Neuronal stem cell (in vitro differentiated cells): ENCODE results near the gene PLCE1.
"Not testable (repeated sequence)": the region's sequence is repeated elsewhere in the genome, so short reads cannot be mapped to it uniquely, and the experiment has no call there.

ENCODE experiments used
- DNase-seq: peaks from one replicate; pipeline ENCODE4 v3.0.0-alpha.2; 2013; ENCODE audit warnings: low spot score
- H2AFZ ChIP-seq: one replicate; pipeline ENCODE4 v1.6.1; 2013; ENCODE audit warnings: mild to moderate bottlenecking, low read length, inconsistent platforms
- H2AK5ac ChIP-seq: 2 replicates; pipeline ENCODE4 v1.6.1; 2013; ENCODE audit warnings: low read depth, mild to moderate bottlenecking, inconsistent platforms, low read length, moderate library complexity, mixed read lengths
- H2BK120ac ChIP-seq: 2 replicates; pipeline ENCODE4 v1.6.1; 2013; ENCODE audit warnings: low read depth, mild to moderate bottlenecking, inconsistent platforms, low read length, moderate library complexity, mixed read lengths
- H2BK12ac ChIP-seq: one replicate; pipeline ENCODE4 v1.6.1; 2013; ENCODE audit warnings: low read length, inconsistent platforms
- H2BK15ac ChIP-seq: 2 replicates; pipeline ENCODE4 v1.6.1; 2013; ENCODE audit warnings: mild to moderate bottlenecking, low read length, inconsistent platforms, mixed read lengths
- H2BK5ac ChIP-seq: one replicate; pipeline ENCODE4 v1.6.1; 2013; ENCODE audit warnings: inconsistent platforms, mild to moderate bottlenecking, low read length, moderate library complexity
- H3K14ac ChIP-seq: one replicate; pipeline ENCODE4 v1.6.1; 2013; ENCODE audit warnings: low read length, inconsistent platforms
- H3K18ac ChIP-seq: 2 replicates; pipeline ENCODE4 v1.6.1; 2013; ENCODE audit warnings: low read length, inconsistent platforms
- H3K23ac ChIP-seq: 2 replicates; pipeline ENCODE4 v1.6.1; 2013; ENCODE audit warnings: low read depth, mild to moderate bottlenecking, mixed read lengths, low read length, inconsistent platforms; ENCODE audit not compliant: poor library complexity
- H3K27ac ChIP-seq: replicated peaks from 3 replicates; pipeline ENCODE4 v1.5.1; 2013; ENCODE audit warnings: low read length, inconsistent platforms
- H3K27me3 ChIP-seq, 3 experiments: 2 replicates each; pipeline ENCODE4 v1.6.1; 2013; ENCODE audit warnings: low read length in 3 of 3, mild to moderate bottlenecking in 2 of 3, inconsistent platforms in 1 of 3, low read depth in 1 of 3, mixed read lengths in 1 of 3, moderate library complexity in 1 of 3; ENCODE audit not compliant: control insufficient read depth in 3 of 3, insufficient read depth in 3 of 3
- H3K36me3 ChIP-seq, 2 donors: replicated peaks in 1 of 2; 2 replicates each; pipeline ENCODE4 v1.6.1; 2013; ENCODE audit warnings: low read length in 2 of 2; ENCODE audit not compliant: control insufficient read depth in 2 of 2, insufficient read depth in 2 of 2
- H3K4ac ChIP-seq: 2 replicates; pipeline ENCODE4 v1.6.1; 2013; ENCODE audit warnings: inconsistent platforms, mild to moderate bottlenecking, low read length, moderate library complexity
- H3K4me1 ChIP-seq, 2 donors: 1 replicate in 1 of 2; 2 replicates in 1 of 2; pipeline ENCODE4 v1.6.1; 2013; ENCODE audit warnings: low read length in 2 of 2, low read depth in 1 of 2; ENCODE audit not compliant: control insufficient read depth in 2 of 2, insufficient read depth in 1 of 2
- H3K4me2 ChIP-seq: one replicate; pipeline ENCODE4 v1.6.1; 2013; ENCODE audit warnings: mild to moderate bottlenecking, low read length, inconsistent platforms; ENCODE audit not compliant: insufficient read depth, poor library complexity, severe bottlenecking
- H3K4me3 ChIP-seq, 2 donors: 2 replicates each; pipeline ENCODE4 v1.5.1; 2013; ENCODE audit warnings: low read length in 2 of 2, mild to moderate bottlenecking in 2 of 2, inconsistent platforms in 1 of 2, moderate library complexity in 1 of 2
- H3K79me1 ChIP-seq: one replicate; pipeline ENCODE4 v1.6.1; 2013; ENCODE audit warnings: low read depth, mild to moderate bottlenecking, inconsistent platforms, low read length, moderate library complexity
- H3K9ac ChIP-seq: one replicate; pipeline ENCODE4 v1.6.1; 2013; ENCODE audit warnings: mild to moderate bottlenecking, low read depth, low read length, inconsistent platforms; ENCODE audit not compliant: poor library complexity
- H3K9me3 ChIP-seq, 2 donors: replicated peaks in 1 of 2; 2 replicates each; pipeline versions ENCODE3 to v1.6.1; 2013; ENCODE audit warnings: low read length in 2 of 2, mild to moderate bottlenecking in 2 of 2, inconsistent platforms in 1 of 2, low read depth in 1 of 2, mixed read lengths in 1 of 2, moderate library complexity in 1 of 2; ENCODE audit not compliant: control insufficient read depth in 2 of 2, insufficient read depth in 1 of 2
- H4K8ac ChIP-seq: one replicate; pipeline ENCODE4 v1.6.1; 2013; ENCODE audit warnings: low read depth, mild to moderate bottlenecking, inconsistent platforms, low read length, moderate library complexity
- H4K91ac ChIP-seq: one replicate; pipeline ENCODE4 v1.6.1; 2013; ENCODE audit warnings: low read length, low read depth, mild to moderate bottlenecking, inconsistent platforms; ENCODE audit not compliant: poor library complexity
- WGBS, 2 donors: extraction: QIAGEN DNeasy Blood & Tissue Kit; methylation state at CpG; one replicate each; pipeline ENCODE4 v1.1.7; 2013; ENCODE audit warnings: missing lambda C conversion rate in 2 of 2, mixed read lengths in 1 of 2; ENCODE audit not compliant: insufficient read length in 2 of 2, insufficient replicate concordance in 1 of 2; ENCODE audit errors: extremely low coverage in 2 of 2; 5-methylcytosine and 5-hydroxymethylcytosine counted together

PLCE1 gene

GRCh38 chr10:93960988-93961387 is 32.7 kb upstream of the PLCE1 start:
- not testable (repeated sequence) for H3K4me3 ChIP-seq, H3K36me3 ChIP-seq, H3K9ac ChIP-seq, H3K27me3 ChIP-seq, H2BK120ac ChIP-seq, H3K4me1 ChIP-seq, H4K8ac ChIP-seq, H4K91ac ChIP-seq, H2BK15ac ChIP-seq, H3K4ac ChIP-seq, H3K9me3 ChIP-seq, H2AK5ac ChIP-seq, H3K79me1 ChIP-seq, H2AFZ ChIP-seq, H3K23ac ChIP-seq, H3K14ac ChIP-seq, H3K27ac ChIP-seq, H2BK5ac ChIP-seq, H2BK12ac ChIP-seq, DNase-seq, H3K18ac ChIP-seq, H3K4me2 ChIP-seq
- no CpG with 5 or more reads among the region's 7 CpGs for WGBS, 2 donors

GRCh38 chr10:93962973-93963372 is 30.8 kb upstream of the PLCE1 start:
- Histone ChIP-seq H3K9ac (peak overlapping the region; percentile 1), H3K79me1 (no peaks in the 10 kb centered on the region), H3K9me3 (no peaks in the 10 kb centered on the region), H3K36me3 (peaks cover 0 to 2% of the 10 kb centered on the region in 2 donors), H3K4me3 (no peak overlapping the region), H3K27me3 (no peaks in the 10 kb centered on the region), H2AK5ac (no peak overlapping the region), H2BK15ac (no peak overlapping the region), H3K4me1 (no peaks in the 10 kb centered on the region), H3K18ac (no peak overlapping the region), H3K14ac (no peak overlapping the region), H4K8ac (no peak overlapping the region), H2AFZ (no peak overlapping the region), H4K91ac (no peak overlapping the region), H3K23ac (no peak overlapping the region), H3K4ac (no peak overlapping the region), H3K27ac (no peak overlapping the region), H3K4me2 (no peak overlapping the region), H2BK120ac (no peak overlapping the region), H2BK12ac (no peak overlapping the region), H2BK5ac (no peak overlapping the region)
- WGBS, 2 donors: no CpG with 5 or more reads among the region's 1 CpG
- DNase-seq: no peak

- H2BK5ac ChIP-seq: no peak overlapping the region
- H3K36me3 ChIP-seq: peaks cover 0 to 2% of the 10 kb centered on the region in 2 donors
- no peaks in the 10 kb centered on the region for H3K9me3 ChIP-seq
- no peak overlapping the region for H2AK5ac ChIP-seq
- no peak overlapping the region for H3K18ac ChIP-seq
- H3K79me1 ChIP-seq: no peaks in the 10 kb centered on the region
- no peaks in the 10 kb centered on the region for H3K4me1 ChIP-seq
- DNase-seq: no peak
- H3K27ac ChIP-seq: no peak overlapping the region
- H3K9ac ChIP-seq: peak overlapping the region; percentile 1
- H2AFZ ChIP-seq: no peak overlapping the region
- H3K23ac ChIP-seq: no peak overlapping the region
- H3K4me2 ChIP-seq: no peak overlapping the region
- no peak overlapping the region for H2BK12ac ChIP-seq
- no peak overlapping the region for H3K4ac ChIP-seq
- no peaks in the 10 kb centered on the region for H3K27me3 ChIP-seq
- H4K8ac ChIP-seq: no peak overlapping the region
- H3K14ac ChIP-seq: no peak overlapping the region
- H3K4me3 ChIP-seq: no peak overlapping the region
- no peak overlapping the region for H2BK120ac ChIP-seq
- WGBS, 2 donors: no CpG with 5 or more reads among the region's 5 CpGs
- no peak overlapping the region for H2BK15ac ChIP-seq
- no peak overlapping the region for H4K91ac ChIP-seq
Measured at GRCh38 chr10:93963434-93963833, 30.3 kb upstream of the PLCE1 start.

GRCh38 chr10:93965911-93966310 is 27.8 kb upstream of the PLCE1 start:
- H3K4me2 ChIP-seq: no peak overlapping the region
- no peak overlapping the region for H3K9ac ChIP-seq
- no peaks in the 10 kb centered on the region for H3K27me3 ChIP-seq
- H4K91ac ChIP-seq: no peak overlapping the region
- no peak overlapping the region for H3K4me3 ChIP-seq
- no peak overlapping the region for H4K8ac ChIP-seq
- H2BK120ac ChIP-seq: no peak overlapping the region
- H3K4me1 ChIP-seq: no peaks in the 10 kb centered on the region
- no peaks in the 10 kb centered on the region for H3K36me3 ChIP-seq
- no peaks in the 10 kb centered on the region for H3K79me1 ChIP-seq
- H3K14ac ChIP-seq: no peak overlapping the region
- H3K23ac ChIP-seq: no peak overlapping the region
- H3K4ac ChIP-seq: no peak overlapping the region
- H3K18ac ChIP-seq: no peak overlapping the region
- no peak overlapping the region for H2BK12ac ChIP-seq
- H3K27ac ChIP-seq: no peak overlapping the region
- H2AFZ ChIP-seq: no peak overlapping the region
- DNase-seq: no peak
- no peak overlapping the region for H2BK5ac ChIP-seq
- H2AK5ac ChIP-seq: no peak overlapping the region
- no peaks in the 10 kb centered on the region for H3K9me3 ChIP-seq
- H2BK15ac ChIP-seq: no peak overlapping the region
